Activated CD8-positive, alpha-beta memory T cell treated with anti-CD3 and anti-CD28 coated beads, Interleukin-2, amount 50 U/mL, for 1 hour (primary cell): ENCODE results near the gene PIP5K1C.

ENCODE experiments used
- DNase-seq: peaks from one replicate; pipeline ENCODE4 v3.0.0-alpha.2; 2020; ENCODE audit errors: extremely low read depth

The PIP5K1C gene

DNA sequence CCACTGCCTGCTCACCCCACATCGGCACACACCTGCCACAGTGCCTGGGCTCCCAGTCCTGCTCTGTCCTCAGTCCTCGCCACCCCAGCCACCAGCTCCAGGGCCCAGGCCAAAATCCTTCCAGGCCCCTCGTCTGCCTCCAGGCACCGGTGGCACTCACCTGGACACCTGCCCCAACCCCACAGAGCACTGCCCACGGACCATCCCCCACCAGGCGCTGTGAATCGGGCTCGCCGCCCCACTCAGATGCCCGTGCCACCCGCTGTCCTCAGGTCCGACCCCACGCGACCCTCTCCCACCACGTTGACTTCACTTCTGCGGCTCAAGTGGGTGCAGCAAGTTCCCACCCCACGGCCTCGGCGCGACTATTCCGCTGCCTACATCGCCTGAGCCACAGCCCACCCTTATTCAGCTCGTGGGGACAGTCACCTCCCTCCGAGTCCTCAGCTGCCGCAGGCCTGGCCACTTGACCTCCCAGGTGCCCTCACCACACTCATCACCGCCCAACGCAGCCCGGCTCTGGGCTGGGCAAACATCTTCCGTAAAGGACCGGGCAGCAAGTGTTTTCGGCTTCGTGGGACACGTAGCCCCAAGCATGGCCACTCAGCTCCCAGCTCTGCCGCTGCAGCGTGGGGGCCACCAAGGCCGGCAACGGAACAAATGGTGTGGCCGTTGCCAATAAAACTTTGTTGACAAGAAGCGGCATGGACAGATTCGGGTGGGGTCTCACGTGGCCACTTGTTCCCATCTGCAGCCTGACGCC is 5.7 kb downstream of the PIP5K1C start:
- no peak for DNase-seq

DNA sequence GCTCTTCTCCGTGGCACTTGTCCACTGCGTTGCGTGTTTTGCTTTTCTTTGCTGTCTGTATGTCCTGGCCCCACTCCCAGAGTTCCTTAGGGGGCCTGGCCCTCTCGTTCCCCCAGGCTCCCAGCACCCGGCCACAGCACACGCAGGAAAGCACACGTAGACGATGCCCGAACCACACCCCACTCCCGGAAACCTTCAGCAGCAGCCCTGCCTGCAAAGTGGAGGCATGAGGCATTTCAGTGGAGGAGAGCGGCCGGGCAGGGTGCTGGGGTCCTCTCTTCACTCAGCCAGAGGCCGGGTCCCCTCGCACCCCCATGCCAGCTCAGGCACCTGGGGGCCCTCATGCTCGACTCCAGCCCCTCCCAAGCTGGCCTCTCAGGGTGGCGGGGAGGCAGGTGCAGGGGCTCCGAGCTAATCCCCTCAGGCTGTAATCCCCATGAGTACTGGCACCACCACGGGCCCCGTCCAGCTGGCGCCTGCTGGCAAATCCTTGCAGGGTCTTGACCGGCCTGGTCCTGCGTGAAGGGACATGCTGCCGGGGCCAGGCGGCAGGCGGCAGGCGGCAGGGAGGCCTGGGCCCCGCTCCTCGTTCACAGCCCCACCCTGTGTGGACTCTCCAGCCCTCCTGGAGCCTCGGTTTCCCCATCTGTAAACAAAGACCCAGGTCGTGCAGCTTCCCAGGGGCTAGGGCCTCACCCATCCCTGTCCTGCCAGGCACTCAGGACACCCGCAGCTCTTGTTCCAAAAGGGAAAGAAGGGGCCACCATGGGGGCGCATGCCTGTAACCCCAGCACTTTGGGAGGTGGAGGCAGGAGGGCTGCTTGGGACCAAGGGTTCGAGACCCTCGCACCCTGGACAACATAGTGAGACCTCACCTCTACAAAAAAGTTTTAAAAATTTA is 7.0 kb downstream of the PIP5K1C start:
- no peak for DNase-seq

DNA sequence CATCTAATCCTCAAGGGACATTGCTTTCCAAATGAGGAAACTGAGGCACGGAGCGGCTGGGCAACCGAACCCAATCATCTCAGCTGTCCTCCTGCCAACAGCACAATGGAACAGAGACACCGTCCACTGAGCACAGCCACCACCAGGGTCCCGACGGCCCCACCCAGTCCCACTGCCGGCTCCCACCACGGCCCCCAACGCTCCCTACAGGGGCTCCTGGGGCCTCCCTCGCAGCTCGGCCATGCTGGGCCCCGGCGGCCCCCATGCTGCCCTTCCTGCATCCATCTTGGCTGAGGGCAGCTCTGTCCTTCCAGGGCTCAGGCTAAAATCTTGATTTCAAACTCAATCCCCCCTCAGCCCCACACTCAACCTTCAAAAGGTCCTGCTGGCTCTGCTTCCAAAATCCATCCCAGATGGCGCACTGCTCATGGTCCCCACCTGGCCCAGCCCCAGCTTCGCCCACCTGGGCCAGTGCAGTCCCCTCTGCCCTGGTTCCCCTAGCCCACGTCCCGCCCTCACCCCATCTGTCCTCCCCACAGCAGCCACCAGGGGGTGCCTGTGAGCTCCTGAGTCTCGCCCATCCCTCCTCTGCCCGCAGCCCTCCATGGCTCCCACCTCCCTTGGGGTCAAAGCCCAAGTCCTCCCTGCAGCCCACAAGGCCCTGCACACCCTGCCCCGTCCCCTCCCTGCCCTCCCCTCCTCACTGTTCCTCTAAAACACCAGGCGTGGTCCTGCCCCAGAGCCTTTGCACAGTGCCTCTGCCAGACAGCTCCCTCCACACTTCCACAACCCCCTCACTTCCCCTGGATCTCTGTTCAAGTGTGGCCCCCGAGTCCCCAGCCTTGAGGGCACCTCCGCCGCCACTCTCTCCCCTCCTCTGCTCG is 7.9 kb downstream of the PIP5K1C start:
- DNase-seq: no peak

DNA sequence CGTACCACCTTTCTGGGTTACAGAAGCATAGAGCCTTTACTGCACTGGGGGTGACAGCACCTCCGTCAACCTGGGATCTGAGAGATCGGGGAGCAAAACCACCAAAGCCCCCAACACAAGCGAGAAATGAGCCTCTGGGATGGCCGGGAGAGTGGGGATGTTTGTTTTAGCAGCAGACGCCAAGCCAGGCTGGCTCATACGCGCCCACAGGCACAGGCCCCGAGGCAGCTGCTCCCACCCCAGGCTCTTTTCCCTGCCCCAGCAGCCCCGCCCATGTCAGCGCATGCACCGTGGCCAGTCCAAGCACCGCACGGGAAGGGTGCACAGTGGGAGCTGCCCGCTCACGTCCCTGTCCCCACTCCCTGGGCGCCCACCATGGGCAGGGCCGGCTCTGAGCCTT is 8.5 kb downstream of the PIP5K1C start:
- no peak for DNase-seq

DNA sequence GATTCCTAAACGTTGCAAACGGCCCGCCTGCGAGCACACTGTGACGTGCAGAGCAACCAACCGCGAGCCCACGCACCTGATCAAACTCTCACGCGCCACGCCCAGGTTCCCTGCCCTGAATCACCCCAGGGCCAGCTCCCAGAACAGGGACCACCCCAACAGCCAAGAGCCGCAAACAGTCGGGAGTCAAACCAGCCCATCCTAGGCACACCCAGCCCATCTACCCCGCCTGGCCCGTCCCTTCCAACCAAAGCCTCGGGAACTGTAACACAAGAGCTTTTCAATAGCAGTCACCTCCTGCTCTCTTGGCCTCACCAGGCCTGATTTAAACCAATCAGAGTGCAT is 8.9 kb downstream of the PIP5K1C start:
- DNase-seq: no peak

DNA sequence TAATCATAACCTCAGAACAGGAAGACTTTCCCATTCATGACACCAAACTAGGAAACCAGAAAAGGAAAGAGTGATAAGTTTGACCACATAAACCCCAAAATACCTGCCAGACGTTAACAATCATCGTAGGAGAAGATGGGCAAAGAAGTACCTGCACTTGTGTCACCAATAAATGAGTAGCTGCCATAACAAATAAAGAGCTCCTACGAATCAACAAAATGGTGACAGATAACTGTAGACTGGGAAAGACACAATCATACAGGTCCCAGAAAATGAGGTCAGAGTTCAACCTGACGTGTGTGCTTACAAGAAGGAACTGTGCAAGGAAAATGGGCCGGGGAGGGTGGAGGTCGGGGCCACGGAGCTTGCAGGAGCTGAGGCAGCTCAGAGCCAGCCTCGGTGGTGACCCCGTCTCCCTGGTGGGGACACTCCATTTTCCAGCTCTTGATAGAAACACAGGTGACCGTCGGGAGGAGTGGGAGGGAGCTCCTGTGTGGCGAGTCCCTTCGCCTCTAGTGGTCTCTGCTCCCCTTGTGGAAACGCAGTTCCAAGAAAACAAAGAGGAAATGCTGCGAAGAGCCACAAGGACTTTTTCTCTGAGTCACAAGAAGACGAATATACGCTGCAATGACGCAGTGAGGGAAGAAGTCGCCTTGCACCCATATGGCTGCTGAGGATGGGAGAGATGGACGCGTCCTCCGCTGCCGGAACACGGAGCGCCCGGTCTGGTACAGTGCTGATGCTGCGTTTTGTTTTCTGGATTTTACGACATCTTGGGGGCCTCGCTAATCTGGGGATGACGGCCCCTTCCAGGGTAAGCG is 9.5 kb downstream of the PIP5K1C start:
- no peak for DNase-seq

DNA sequence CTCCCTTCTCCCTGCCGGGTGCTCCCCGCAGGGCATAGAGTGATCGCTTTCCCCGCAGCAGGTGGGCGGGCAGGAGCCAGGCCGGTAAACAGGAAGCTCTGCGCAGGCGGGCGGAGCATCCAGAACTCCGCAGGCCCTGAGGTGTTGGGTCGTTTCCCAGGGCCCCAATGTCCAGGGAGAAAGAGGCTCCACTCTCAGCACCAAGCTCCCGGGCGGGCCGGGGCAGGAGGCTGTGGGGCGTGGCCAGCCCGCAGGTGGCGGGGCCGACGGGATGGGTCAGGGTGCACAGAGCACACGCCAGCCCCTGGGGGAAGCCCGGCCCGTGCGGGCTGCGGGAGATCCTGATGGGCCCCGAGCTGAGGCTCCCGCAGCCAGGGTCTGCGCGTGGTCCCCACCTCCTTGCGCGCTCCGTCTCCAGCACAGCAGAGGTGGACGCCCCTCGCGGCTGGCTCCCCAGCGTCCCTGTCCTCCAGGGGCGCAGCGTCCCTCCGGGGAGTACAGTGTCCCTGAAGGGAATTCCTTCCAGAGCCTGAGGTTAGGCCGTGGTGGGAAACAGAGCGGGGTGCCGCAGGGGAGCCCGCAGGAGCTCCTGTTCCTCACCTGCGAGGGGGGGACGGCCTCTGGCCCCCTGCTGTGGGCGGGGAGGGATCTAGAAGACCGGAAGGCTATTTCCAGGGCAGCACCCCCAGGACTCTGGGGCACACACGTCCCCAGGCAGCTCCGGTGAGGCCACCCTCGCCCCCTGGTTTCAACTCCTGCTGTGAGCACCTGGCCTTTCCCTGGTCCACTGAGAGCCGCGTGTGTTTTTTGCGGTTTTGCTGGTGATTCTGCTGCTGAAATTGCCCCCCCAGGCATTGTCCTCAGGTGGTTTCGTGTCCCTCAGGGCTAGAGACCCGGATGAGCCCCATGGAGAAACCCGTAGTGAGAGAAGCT is 12.2 kb downstream of the PIP5K1C start:
- no peak for DNase-seq

DNA sequence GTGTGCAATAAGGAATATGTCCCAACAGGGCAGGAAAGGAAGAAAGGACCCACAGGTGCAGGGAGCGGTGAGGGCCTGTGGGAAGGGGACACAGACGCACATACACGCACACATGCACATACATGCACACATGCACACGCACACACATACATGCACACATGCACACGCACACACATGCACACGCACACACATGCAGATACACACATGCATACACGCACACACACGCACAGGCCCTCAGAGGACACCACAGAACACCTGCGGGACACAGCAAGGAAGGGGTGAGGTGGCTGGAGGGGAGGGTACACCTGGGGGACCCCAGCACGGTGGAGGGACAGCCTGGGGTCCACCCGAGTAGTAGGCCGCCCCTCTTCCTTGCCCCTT is 12.9 kb downstream of the PIP5K1C start:
- DNase-seq: no peak

DNA sequence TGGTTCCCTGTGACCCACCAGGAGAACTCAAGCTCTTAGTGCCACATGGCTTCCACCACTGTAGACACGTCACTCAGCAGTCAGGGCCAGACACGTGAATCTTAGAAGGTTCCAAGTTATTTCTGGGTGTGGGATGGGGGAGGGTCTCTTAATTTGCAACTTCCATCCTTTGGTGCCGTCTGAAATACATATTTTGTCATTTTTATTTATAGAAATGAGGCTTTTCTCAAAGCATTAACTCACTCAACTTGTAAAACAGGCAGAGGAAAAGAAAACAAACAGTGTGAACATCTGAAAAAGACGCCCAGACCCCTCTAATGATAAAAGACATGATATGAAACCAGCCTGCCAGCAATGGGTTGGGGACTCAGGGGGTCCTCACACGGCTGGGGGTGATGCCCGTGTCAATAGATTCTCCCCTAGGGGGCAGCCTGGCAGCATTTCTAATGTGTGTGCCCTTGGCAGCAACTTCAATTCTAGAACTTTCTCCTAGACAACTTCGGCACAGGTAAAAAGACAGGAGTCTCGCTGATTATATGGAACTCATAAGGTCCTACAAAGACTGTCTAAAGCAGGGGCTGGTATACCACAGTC is 15.4 kb downstream of the PIP5K1C start:
- DNase-seq: no peak

DNA sequence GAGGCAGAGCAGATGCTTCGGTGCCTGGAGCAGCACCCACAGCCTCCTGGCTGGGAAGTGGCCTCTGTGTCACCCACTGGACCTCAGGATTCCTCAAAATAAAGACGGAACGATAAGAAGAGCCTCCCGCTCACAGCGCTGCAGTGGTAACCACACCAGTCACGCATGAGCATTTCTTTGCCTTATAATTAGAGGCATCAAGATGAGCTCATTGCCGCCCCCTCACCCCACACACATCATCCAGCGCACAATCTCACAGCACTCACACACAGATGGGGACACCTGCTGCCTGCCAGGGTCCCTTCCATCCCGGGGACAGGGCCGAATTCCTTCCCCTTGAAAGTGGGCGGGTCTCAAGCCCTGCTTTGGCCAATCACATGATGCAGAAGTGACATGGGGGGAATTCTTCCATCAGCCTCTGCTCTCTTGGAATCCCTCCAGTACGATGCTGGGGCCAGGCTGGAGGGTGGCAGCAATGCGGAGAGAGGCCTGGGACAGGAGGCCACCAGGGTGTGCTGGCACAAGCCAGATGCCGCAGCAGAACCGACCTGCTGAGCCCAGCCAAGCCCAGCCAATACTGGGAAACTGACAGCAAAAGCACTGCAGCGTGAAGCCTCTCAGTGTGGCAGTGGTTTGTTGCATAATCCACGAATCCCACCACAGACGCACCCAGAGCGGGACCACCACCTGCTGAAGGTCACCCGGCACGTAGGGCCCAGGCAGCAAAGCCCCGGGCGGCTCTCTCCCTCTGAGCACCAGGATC is 16.0 kb downstream of the PIP5K1C start:
- DNase-seq: no peak

DNA sequence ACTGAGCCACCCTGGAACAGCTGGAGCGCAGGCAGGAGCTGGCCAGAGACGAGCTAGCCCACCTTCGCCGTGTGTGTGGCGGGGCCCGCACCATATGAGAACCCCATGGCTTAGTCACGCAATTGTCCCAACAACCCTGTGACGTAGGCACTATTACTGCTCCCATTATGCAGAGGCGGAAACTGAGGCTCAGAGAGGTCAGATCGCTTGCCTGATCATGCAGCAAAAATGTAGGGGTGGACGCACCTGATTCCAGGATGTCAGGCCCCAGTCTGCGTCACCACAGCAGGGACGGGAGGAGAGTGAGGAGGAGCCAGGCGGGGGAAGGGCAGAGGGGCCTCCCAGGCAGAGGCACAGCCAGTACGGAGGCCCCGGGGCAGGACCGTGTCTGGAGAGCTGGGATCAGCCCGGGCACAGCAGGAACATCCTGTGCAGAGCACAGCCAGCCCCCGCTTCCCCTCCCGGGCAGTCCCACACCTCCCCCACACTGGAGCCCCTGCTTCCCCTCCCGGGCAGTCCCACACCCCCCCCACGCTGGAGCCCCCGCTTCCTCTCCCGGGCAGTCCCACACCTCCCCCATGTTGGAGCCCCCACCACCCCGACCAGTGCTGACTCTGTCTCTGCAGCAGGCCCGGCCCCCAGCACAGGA is 16.7 kb downstream of the PIP5K1C start:
- DNase-seq: no peak

DNA sequence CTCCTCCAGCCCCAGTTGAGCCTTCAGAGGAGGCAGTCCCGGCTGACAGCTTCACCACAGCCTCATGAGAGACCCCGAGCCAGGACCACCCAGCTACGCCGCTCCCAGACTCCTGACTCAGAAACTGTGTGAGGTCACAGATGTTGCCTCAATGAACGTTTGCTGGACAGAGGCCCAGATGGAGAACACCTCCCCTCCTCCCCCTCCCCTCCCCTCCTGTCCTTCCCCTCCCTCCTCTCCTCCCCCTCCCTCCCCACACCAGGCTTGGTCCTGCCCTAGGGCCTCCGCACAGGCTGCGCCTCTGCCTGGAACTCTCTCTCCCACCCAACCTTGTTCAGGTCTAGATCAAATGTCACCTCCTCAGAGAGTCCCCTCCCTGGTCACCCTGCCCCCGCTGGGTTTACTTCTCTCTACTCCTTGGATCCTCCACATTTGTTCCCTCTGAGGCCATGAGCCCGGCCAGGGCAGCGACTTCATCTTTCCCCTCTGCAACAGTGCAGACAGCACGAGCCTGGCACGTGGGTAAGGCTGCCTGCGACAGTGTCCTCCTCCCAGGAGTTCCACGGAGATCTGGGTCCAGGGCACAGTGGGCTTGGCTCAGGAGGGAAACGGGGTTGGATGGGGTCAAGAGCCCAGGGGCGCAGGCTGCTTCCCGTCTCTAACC is 17.4 kb downstream of the PIP5K1C start:
- no peak for DNase-seq

DNA sequence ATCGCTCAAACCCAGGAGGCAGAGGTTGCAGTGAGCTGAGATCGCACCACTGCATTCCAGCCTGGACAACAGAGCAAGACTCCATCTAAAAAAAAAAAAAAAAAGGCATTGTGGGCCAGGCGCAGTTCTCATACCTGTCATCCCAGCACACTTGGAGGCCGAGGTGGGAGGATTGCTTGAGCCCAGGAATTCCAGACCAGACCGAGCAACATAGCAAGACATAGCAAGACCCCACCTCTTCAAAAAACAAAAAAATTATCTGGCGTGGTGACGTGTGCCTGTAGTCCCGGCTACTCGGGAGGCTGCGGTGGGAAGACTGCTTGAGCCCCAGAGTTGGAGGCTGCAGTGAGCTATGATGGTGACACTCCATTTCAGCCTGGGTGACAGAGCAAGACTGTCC is 18.0 kb downstream of the PIP5K1C start:
- no peak for DNase-seq

DNA sequence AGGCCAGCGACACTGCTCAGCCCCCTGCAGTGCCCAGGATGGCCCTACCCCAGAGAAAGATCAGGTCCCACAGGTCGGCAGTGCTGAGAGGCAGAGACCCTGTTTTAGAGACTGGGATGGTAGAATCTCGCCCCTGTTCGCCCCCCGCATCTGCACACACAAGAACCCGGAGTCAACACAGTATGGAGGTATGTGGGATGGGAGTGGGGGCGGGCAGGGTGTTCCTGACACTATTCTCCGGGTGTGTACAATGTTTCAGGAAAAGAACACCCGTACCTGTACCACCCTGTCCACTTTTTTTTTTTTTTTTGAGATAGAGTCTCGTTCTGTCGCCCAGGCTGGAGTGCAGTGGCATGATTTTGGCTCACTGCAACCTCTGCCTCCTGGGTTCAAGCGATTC is 19.3 kb downstream of the PIP5K1C start:
- DNase-seq: no peak

DNA sequence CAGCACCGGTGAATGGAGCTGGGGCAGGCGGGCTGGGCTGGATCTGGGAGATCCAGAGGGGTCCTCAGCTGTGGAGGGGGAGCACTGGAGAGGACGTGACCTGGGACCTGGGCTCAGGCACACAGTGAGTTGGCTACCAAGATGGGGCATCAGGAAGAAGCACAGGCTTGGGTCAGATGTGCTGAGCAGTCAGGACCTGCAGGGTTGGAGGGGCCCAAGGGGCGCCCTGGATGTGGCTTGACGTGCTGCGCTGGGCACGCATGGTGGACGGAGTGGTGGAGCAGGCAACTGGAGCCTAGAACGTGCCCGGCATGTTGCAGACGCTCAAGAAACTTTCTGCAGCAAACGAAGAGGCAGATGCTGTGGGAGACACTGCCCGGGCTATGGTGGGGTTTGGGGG is 20.7 kb downstream of the PIP5K1C start:
- DNase-seq: no peak

DNA sequence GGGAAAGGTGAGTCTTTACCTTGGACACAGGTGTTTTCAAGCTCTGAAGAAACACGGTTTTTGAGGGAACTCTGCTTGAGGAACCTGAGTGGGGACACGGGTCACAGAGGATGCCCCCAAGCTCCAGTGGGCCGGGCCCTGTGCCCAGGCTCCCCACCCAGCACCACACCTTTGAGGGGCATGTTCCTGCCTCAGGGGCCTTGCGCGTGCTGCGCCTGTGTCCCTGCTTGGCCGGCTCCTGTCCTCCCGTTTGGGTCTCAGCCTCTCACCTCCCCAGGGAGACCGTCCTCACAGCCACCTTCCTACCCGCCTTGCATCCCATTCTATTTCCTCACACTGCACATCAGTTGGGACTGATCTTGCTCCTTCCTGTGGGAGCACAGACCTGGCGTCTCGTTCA is 21.1 kb downstream of the PIP5K1C start:
- no peak for DNase-seq

DNA sequence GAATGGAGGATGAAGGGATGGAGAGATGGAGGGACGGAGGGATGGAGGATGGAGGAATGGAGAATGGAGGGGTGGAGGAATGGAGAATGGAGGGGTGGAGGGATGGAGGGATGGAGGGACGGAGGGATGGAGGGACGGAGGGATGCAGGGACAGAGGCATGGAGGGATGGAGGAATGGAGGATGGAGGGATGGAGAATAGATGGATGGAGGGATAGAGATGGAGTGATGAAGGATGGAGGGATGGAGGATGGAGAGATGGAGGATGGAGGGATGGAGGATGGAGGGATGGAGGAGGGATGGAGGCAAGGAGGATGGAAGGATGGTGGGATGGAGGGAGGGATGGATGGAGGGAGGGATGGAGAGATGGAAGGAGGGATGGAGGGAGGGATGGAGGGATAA is 22.1 kb downstream of the PIP5K1C start:
- DNase-seq: no peak
